ENCODE data around the gene NFYB.

- TF ChIP-seq, protein P1, sequence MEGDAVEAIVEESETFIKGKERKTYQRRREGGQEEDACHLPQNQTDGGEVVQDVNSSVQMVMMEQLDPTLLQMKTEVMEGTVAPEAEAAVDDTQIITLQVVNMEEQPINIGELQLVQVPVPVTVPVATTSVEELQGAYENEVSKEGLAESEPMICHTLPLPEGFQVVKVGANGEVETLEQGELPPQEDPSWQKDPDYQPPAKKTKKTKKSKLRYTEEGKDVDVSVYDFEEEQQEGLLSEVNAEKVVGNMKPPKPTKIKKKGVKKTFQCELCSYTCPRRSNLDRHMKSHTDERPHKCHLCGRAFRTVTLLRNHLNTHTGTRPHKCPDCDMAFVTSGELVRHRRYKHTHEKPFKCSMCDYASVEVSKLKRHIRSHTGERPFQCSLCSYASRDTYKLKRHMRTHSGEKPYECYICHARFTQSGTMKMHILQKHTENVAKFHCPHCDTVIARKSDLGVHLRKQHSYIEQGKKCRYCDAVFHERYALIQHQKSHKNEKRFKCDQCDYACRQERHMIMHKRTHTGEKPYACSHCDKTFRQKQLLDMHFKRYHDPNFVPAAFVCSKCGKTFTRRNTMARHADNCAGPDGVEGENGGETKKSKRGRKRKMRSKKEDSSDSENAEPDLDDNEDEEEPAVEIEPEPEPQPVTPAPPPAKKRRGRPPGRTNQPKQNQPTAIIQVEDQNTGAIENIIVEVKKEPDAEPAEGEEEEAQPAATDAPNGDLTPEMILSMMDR (IDR thresholded peaks at IDR 0.05): no peak
- TF ChIP-seq POLR2A (IDR thresholded peaks at IDR 0.05) (no peak), POLR2AphosphoS5 (IDR thresholded peaks at IDR 0.05) (no peak)
Measured at GRCh38 chr12:104181313-104181712, 43.3 kb upstream of the NFYB start.
